ENCODE results near the gene SURF1.

The SURF1 gene

GRCh38 chr9:133356391-133357091 lies at the start of gene SURF1, which contains the start of gene SURF2:
SURF1 (minus strand) TSS chr9:133356487; CDS start chr9:133356453, 34 bp downstream.
SURF2 (plus strand) TSS chr9:133356550; CDS start chr9:133356593, 43 bp downstream.
- TF ChIP-seq TCF12 (IDR thresholded peaks at IDR 0.05; ENCODE audit: low read depth) (0 out of 2 replicates have a peak, but pooled peaks have one; percentile 23), REST (IDR thresholded peaks at IDR 0.05; ENCODE audit: low read depth) (no peak), CREB1 (IDR thresholded peaks at IDR 0.05; ENCODE audit: low read depth) (no peak), USF1 (IDR thresholded peaks at IDR 0.05) (peak; percentile 42; the same call in 1 of the 2 replicates), MAX (IDR thresholded peaks at IDR 0.05) (peak; percentile 42; the same call in 1 of the 2 replicates), RAD21 (IDR thresholded peaks at IDR 0.05; ENCODE audit: low read depth) (peak; percentile 8; the same call in 1 of the 2 replicates), YY1 (IDR thresholded peaks at IDR 0.05; ENCODE audit: low read depth) (peak; percentile 90), EGR1 (IDR thresholded peaks at IDR 0.05) (peak; percentile 95), TAF1 (IDR thresholded peaks at IDR 0.05; ENCODE audit: low read depth) (peak; percentile 71), TEAD4 (IDR thresholded peaks at IDR 0.05) (no peak)

GRCh38 chr9:133405508-133406438 lies 49.5 kb upstream of the SURF1 start:
- TF ChIP-seq EP300 (IDR thresholded peaks at IDR 0.05; ENCODE audit: borderline replicate concordance), result no peak
- no peak for TF ChIP-seq TCF12 (IDR thresholded peaks at IDR 0.05; ENCODE audit: low read depth)
- TF ChIP-seq TEAD4 (IDR thresholded peaks at IDR 0.05), result no peak
- no peak for TF ChIP-seq ZBTB7A (IDR thresholded peaks at IDR 0.05; ENCODE audit: low read depth)
- TF ChIP-seq CREB1 (IDR thresholded peaks at IDR 0.05; ENCODE audit: low read depth), result no peak
- no peak for TF ChIP-seq EGR1 (IDR thresholded peaks at IDR 0.05)
- no peak for TF ChIP-seq YY1 (IDR thresholded peaks at IDR 0.05; ENCODE audit: low read depth)
- TF ChIP-seq MAX (IDR thresholded peaks at IDR 0.05), result no peak
- TF ChIP-seq RAD21 (IDR thresholded peaks at IDR 0.05; ENCODE audit: low read depth), result no peak
- TF ChIP-seq TAF1 (IDR thresholded peaks at IDR 0.05; ENCODE audit: low read depth), result no peak
- TF ChIP-seq FOXM1 (IDR thresholded peaks at IDR 0.05; ENCODE audit: borderline replicate concordance, low read depth), result no peak
- TF ChIP-seq CEBPB (IDR thresholded peaks at IDR 0.05), result no peak
- TF ChIP-seq REST (IDR thresholded peaks at IDR 0.05; ENCODE audit: low read depth), result no peak
- no peak for TF ChIP-seq USF1 (IDR thresholded peaks at IDR 0.05)
- TF ChIP-seq NFIC (IDR thresholded peaks at IDR 0.05), result no peak

- TF ChIP-seq MAX (IDR thresholded peaks at IDR 0.05), result no peak
- TF ChIP-seq EP300 (IDR thresholded peaks at IDR 0.05; ENCODE audit: borderline replicate concordance), result no peak
- TF ChIP-seq USF1 (IDR thresholded peaks at IDR 0.05), result no peak
- no peak for TF ChIP-seq YY1 (IDR thresholded peaks at IDR 0.05; ENCODE audit: low read depth)
- TF ChIP-seq RAD21 (IDR thresholded peaks at IDR 0.05; ENCODE audit: low read depth), result no peak
- no peak for TF ChIP-seq CREB1 (IDR thresholded peaks at IDR 0.05; ENCODE audit: low read depth)
- no peak for TF ChIP-seq FOXM1 (IDR thresholded peaks at IDR 0.05; ENCODE audit: borderline replicate concordance, low read depth)
- TF ChIP-seq NFIC (IDR thresholded peaks at IDR 0.05), result no peak
- TF ChIP-seq EGR1 (IDR thresholded peaks at IDR 0.05), result no peak
- TF ChIP-seq CEBPB (IDR thresholded peaks at IDR 0.05), result no peak
- TF ChIP-seq REST (IDR thresholded peaks at IDR 0.05; ENCODE audit: low read depth), result no peak
- no peak for TF ChIP-seq TAF1 (IDR thresholded peaks at IDR 0.05; ENCODE audit: low read depth)
- no peak for TF ChIP-seq TEAD4 (IDR thresholded peaks at IDR 0.05)
- no peak for TF ChIP-seq ZBTB7A (IDR thresholded peaks at IDR 0.05; ENCODE audit: low read depth)
- no peak for TF ChIP-seq TCF12 (IDR thresholded peaks at IDR 0.05; ENCODE audit: low read depth)
These were observed 48.2 kb upstream of the SURF1 start for GRCh38 chr9:133404454-133405002.

Data from Ishikawa (cell line).